Activated T-cell treated with anti-CD3 and anti-CD28 coated beads, Interleukin-2, amount 50 U/mL, for 24 hours (primary cell): Measurements from ENCODE around the gene FAM174C.

Experiments
- DNase-seq: peaks from one replicate; pipeline ENCODE4 v3.0.0-alpha.2; 2020
- H3K27ac Mint-ChIP-seq: 2 replicates; pipeline ENCODE4 v1.8.0; 2020; ENCODE audit warnings: mild to moderate bottlenecking, mixed read lengths
- H3K27me3 Mint-ChIP-seq: 2 replicates; pipeline ENCODE4 v1.8.0; 2020; ENCODE audit warnings: mixed read lengths
- H3K36me3 Mint-ChIP-seq: 2 replicates; pipeline ENCODE4 v1.8.0; 2020; ENCODE audit warnings: low read depth, mixed read lengths
- H3K4me1 Mint-ChIP-seq: 2 replicates; pipeline ENCODE4 v1.8.0; 2020; ENCODE audit warnings: low read depth, mixed read lengths
- H3K4me3 Mint-ChIP-seq: 2 replicates; pipeline ENCODE4 v1.8.0; 2020; ENCODE audit warnings: mild to moderate bottlenecking, moderate library complexity, mixed read lengths
- H3K9me3 Mint-ChIP-seq: 2 replicates; pipeline ENCODE4 v1.8.0; 2020; ENCODE audit warnings: mixed read lengths

FAM174C gene

DNA sequence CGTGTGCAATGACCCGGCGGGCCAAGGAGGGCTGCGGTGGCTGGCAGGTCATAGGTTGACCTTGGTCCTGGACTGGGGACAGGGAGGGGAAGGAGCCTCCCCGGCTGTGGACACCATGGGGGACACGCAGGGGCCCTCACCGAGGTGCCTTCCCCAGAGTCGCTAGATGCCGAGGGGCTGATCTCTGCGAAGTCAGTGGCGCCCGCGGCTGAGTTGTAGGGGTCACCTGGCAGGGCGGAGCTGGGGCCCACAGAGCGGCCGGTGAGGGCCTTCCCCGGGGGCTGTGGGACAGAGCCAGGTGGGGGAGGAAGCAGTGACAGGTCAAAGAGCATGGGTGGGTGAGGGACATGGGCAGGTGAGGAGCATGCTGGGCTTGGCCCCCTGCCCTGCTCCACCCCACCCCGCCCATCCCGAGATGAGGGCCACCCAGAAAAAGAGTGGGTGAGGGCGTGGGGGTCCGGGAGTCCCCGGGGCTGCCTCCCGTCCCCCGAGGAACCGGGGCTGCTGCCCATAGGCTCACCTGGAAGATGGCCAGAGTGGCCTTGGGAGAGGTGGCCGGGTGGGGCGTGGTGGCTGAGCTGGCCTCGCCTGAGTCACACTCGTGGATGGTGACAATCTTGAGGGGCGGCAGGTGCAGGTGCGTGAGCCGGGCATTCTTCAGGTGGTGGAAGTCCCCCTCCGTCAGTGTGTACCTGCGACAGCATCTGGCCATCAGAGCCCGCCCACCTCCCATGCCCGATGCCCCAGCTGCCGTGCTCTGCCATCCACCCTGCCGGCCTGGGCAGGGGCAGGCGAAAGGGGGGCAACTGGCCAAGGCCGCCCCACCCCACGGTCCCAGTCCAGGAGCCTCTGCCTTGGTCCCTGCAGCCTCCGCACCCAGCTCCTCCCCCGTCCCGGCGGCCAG is 41.0 kb upstream of the FAM174C start:
- Mint-ChIP-seq H3K9me3 (no peaks in the 10 kb centered on the region), H3K27me3 (peaks cover 12% of the 10 kb centered on the region), H3K4me3 (no peak overlapping the region), H3K27ac (no peak overlapping the region), H3K36me3 (no peaks in the 10 kb centered on the region), H3K4me1 (peaks cover 15% of the 10 kb centered on the region)
- no peak for DNase-seq

DNA sequence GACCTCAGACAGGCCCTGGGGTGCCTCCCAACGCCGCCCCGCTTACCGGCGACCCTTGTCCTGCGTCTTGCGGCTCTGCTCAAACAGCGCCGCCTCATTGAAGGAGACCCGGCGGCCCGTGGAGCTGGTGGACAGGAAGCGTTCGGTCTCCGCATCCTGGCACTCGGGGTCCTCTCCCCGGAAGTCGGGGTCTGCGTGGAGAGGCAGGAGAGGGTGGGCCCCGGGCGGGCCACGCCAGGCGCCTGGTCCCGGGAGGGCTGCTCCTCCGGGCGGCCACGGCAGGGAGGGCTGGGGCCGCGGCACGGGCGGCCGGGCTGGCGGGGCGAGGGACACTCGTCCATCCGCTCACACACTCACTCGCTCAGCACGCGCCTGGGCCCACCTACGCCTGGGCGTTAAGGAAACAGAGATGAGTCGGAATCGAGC is 40.4 kb upstream of the FAM174C start:
- no peak for DNase-seq
- no peak overlapping the region for H3K4me3 Mint-ChIP-seq
- H3K27ac Mint-ChIP-seq, result no peak overlapping the region
- no peaks in the 10 kb centered on the region for H3K36me3 Mint-ChIP-seq
- peaks cover 14% of the 10 kb centered on the region for H3K27me3 Mint-ChIP-seq
- no peaks in the 10 kb centered on the region for H3K9me3 Mint-ChIP-seq
- H3K4me1 Mint-ChIP-seq, result peaks cover 21% of the 10 kb centered on the region

DNA sequence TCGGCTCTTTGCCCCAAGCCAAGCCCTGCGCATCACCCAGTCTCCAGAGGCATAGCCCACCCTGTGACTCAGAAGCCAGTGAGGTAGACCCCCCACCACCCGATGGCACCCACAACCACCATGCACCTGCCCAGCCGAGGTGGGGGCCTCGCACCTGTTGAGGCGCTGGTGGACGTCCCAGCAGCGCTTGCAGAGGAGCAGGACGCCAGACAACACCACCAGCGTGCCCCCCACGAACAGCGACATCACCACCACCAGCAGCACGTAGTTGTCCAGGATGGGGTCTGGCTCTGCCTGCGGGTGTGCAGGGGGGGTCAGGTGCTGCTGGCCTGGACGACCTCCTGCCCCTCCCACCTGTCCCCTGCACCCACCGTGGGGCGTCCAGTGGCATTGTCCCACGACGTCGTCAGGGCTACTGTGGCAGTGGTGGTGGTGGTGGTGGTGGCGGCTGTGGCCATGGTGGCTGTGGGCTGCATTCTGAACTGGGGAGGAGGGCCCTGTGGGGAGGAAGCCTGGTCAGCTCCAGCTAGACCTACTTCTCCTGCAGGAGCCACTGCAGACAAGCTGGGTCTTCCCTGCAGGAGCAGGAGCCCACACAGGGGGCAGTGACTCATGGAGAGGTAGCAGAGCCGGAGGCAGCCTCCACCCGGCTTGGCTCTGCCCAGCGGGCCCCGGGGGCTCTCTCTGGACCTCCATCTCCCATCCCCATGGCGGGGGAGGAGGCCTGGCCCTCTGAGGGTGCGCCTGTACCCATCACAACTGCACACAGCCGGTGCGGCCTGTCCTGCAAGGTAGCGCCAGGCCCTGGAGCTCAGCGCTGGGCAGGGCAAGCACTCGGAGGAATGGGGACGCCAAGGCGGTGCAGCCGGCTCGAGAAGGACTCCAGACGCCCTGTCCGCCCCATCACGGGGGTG is 39.4 kb upstream of the FAM174C start:
- Mint-ChIP-seq H3K4me1 (peaks cover 26% of the 10 kb centered on the region), H3K4me3 (no peak overlapping the region), H3K27ac (no peak overlapping the region), H3K27me3 (peaks cover 14% of the 10 kb centered on the region), H3K9me3 (no peaks in the 10 kb centered on the region), H3K36me3 (no peaks in the 10 kb centered on the region)
- DNase-seq, result no peak

DNA sequence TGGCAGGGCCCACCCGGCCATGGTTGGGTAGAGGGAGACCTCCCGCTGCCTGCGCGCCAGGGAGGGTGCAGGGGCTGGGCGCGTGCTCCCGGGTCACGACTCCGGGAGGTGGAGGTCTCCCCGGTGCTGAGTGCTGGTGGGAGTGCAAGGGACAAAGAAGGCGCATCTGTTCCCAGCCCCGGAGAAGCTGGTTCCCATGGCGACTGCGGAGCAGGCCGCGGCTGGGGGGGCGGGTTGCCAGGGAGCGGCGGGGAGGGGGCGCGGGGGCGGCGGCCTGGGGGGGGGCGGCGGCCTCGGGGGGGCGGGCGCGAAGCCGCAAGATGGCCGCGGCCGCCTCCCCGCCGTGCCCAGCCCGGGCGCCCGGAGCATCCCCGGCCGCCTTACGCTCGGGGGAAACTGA is 38.8 kb upstream of the FAM174C start:
- DNase-seq, result no peak
- H3K27ac Mint-ChIP-seq, result no peak overlapping the region

DNA sequence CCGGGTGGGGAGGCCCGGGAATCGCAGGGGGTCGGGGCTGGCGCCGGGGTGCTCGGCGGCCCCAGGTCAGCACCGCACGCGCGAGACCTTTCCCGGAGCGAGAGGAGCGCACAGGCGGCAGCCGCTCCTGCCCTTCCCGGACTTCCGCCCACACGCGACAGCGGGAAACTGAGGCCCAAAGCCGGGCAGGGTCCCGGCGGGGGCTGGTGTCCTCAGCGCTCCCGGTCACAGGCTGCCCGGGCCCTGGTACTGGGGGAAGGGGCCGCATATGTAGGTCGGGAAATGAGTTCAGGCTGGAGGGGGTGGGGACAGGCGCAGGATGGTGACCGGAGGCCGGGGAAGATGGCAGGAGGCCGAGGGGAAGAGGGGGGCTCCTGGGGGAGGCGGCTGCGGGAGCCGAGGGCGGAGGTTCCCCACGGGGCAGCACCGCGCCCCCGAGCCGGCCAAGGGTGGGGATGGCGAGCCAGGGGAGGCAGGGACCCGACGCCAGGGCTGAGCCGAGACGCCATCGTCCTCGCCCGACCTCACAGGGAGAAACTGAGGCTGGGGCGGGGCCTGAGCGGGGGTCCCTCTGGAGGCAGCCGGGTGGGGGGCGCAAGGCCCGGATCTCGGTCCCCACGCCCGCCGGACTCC is 38.2 kb upstream of the FAM174C start:
- Mint-ChIP-seq H3K4me1 (peaks cover 34% of the 10 kb centered on the region), H3K9me3 (no peaks in the 10 kb centered on the region), H3K36me3 (peaks cover 4% of the 10 kb centered on the region), H3K27ac (no peak overlapping the region), H3K27me3 (peaks cover 14% of the 10 kb centered on the region), H3K4me3 (peak overlapping the region; percentile 63)
- peak; percentile 54 for DNase-seq

More for the DNA sequence above, 38.8 kb upstream of the FAM174C start:
- Mint-ChIP-seq H3K4me1 (peaks cover 33% of the 10 kb centered on the region), H3K36me3 (peaks cover 1% of the 10 kb centered on the region), H3K4me3 (peak overlapping the region; percentile 63), H3K9me3 (no peaks in the 10 kb centered on the region), H3K27me3 (peaks cover 14% of the 10 kb centered on the region)

DNA sequence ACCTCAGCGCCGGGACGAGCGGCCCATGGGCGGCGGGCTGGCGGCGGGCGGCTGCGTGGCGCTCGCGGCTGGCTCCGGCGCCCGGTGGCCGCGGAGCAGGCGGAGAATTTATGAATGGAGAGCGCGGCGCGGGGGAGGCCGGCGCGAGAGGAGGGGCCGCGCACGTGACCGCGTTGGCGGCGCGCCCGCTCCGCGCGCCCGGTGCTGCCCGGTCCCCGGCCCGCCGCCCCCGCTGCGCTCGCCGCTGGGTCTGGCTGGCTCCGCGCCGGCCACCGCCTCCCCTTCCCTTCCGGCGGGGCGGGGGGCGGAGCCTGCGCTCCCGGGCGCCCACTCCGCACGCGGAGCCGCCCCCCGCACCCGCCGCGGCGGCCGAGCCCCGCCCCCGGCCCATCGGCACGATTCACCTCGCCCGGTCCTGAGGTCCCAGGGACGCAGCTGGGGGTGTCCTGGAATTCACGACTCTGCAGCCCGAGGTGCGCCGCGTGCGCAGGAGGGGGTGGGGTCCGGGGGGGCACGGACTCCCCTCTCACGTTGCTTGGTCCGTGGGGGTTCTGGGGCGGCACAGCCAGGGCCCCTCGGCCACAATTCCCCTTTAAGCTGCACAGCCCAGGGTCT is 37.5 kb upstream of the FAM174C start, which contains the start of gene CBARP:
CBARP (minus strand) TSS at position 252 of the 615 bp plus-strand sequence. CDS start 1,905 bp downstream, outside the sequence.
- H3K27ac Mint-ChIP-seq, result peak within 1 kb of the TSS; percentile 85
- peaks cover 14% of the 10 kb centered on the region for H3K27me3 Mint-ChIP-seq
- peak; percentile 72 for DNase-seq
- peaks cover 11% of the 10 kb centered on the region for H3K36me3 Mint-ChIP-seq
- H3K9me3 Mint-ChIP-seq, result no peaks in the 10 kb centered on the region
- H3K4me1 Mint-ChIP-seq, result peaks cover 37% of the 10 kb centered on the region
- H3K4me3 Mint-ChIP-seq, result peak within 1 kb of the TSS; percentile 74

DNA sequence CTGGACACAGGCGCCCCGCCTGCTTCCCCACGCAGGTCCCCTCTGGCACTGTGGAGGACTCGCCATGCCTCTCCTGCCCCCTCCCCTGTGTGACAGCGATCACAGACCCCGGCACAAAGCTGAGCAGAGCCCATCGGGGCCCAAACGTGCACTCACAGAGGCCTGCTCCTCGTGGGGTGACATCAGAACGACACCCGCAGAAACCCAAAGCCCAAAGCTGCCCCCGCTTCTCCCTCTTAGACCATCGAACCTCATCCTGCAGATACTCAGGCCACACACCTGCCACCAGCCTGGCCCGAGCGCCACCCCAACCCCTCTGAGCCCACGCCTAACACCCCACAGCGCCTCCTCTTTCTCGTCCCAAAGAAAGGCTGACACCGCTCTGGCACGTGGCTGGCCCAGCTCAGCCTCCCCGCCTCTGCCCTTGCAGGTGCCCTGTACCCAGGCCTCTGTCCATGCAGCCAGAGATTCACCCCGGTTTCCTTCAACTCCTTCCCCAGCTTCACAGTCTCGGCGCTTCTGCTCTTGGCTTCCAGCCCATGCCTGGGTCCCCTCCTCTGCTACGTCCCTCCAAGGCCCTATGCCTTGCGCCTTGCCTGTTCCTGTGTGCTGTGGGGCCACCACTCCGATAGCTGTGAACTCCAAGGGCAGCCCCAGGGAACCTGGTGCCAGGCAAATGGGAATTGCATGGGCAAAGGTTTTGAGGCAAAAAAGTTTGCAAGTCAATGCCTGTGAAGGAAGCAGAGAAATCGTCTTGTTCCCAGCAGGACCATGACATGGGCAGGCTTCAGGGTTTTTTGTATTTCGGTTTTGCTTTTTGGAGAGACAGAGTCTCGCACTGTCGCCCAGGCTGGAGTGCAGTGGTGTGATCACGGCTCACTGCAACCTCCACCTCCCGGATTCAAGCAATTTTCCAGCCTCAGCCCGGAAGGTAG is 36.7 kb upstream of the FAM174C start:
- peaks cover 14% of the 10 kb centered on the region for H3K27me3 Mint-ChIP-seq
- peak overlapping the region; percentile 85 for H3K27ac Mint-ChIP-seq
- peak; percentile 56 for DNase-seq
- peaks cover 45% of the 10 kb centered on the region for H3K4me1 Mint-ChIP-seq
- H3K9me3 Mint-ChIP-seq, result no peaks in the 10 kb centered on the region
- H3K4me3 Mint-ChIP-seq, result peak overlapping the region; percentile 74
- H3K36me3 Mint-ChIP-seq, result peaks cover 19% of the 10 kb centered on the region

DNA sequence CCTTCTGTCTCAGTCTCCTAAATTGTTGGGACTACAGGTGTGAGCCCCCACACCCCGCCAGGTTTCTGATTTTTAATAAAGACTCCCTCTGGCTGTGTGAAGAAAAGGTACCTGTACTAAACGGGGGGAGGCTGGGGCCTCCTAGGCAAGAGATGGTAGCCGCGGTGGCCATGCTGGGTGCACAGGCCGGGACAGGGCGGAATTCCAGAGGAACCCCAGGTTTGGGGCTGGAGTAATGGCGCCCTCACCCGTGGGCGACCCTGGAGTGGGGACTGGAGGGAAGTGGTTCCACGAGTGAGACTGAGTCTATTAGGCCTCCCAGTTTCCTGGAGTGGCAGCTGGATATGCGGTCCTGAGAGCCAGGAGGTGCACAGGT is 35.9 kb upstream of the FAM174C start:
- H3K9me3 Mint-ChIP-seq, result no peaks in the 10 kb centered on the region
- peaks cover 14% of the 10 kb centered on the region for H3K27me3 Mint-ChIP-seq
- peaks cover 49% of the 10 kb centered on the region for H3K4me1 Mint-ChIP-seq
- no peak for DNase-seq
- peak overlapping the region; percentile 44 for H3K4me3 Mint-ChIP-seq
- peaks cover 23% of the 10 kb centered on the region for H3K36me3 Mint-ChIP-seq
- H3K27ac Mint-ChIP-seq, result peak overlapping the region; percentile 33

DNA sequence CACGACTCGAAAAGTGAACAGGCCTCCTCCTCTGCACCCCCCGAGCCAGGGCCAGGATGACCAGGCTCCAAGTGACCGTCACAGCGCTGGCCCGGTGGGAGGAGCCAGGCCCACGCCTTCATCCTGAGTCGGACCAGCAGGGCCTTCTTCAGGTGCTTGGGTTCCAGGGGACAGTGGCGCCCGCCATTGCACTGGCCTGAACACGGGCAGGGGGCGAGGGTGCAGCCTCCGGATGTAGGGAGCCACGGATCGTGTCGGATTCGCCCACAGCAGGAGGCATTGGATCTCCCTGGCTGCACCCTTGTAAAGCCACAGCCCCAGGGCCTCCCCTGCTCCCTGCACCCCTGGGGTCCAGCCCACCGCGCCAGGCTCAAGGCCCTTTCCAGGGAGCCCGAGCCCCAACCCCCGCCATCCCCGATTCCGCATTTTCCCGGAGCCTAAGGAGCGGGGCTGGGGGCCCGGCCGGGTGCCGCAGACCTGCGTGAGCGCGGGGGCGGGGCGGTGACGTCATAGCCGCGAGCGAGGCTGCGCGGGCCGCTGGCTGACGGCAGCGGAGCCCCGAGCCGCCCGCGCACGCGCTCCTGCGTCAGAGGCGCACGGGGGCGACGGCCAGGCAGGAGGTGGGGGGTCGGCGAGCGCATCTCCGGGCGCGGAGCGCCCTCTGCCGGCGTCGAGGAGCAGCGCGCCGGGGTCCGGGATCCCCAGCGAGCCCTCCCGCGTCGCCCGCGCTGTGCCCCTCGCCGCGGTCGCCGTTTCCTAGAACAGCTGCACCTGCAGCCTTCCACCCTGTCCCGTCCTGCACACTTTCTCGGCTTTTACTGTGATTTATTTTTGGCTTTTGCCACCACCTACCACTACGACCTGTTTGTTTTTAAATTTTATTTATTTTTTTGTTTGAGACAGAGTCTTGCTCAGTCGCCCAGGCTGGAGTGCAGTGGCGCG is 35.3 kb upstream of the FAM174C start:
- Mint-ChIP-seq H3K4me3 (peak overlapping the region; percentile 94), H3K27ac (peak overlapping the region; percentile 72), H3K36me3 (peaks cover 28% of the 10 kb centered on the region), H3K4me1 (peaks cover 54% of the 10 kb centered on the region), H3K27me3 (peaks cover 14% of the 10 kb centered on the region), H3K9me3 (no peaks in the 10 kb centered on the region)
- DNase-seq, result peak; percentile 99

DNA sequence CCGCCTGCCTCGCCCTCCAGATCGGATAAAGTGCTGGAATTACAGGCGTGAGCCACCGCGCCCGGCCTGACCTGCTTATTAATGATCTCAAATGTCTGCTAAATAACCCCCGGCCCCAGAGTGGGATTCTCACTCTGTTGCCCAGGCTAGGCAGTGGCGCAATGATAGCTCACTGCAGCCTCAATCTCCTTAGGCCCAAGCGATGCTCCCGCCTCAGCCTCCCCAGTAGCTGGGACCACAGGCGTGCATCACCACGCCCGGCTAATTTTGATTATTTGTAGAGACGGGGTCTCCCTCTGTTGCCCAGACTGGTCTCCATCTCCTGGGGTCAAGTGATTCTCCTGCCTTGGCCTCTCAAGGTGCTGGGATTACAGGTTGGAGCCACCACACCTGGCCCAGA is 34.4 kb upstream of the FAM174C start:
- H3K36me3 Mint-ChIP-seq, result peaks cover 32% of the 10 kb centered on the region
- peaks cover 14% of the 10 kb centered on the region for H3K27me3 Mint-ChIP-seq
- H3K4me3 Mint-ChIP-seq, result peak overlapping the region; percentile 94
- H3K9me3 Mint-ChIP-seq, result no peaks in the 10 kb centered on the region
- H3K27ac Mint-ChIP-seq, result peak overlapping the region; percentile 94
- peak; percentile 46 for DNase-seq
- peaks cover 56% of the 10 kb centered on the region for H3K4me1 Mint-ChIP-seq

DNA sequence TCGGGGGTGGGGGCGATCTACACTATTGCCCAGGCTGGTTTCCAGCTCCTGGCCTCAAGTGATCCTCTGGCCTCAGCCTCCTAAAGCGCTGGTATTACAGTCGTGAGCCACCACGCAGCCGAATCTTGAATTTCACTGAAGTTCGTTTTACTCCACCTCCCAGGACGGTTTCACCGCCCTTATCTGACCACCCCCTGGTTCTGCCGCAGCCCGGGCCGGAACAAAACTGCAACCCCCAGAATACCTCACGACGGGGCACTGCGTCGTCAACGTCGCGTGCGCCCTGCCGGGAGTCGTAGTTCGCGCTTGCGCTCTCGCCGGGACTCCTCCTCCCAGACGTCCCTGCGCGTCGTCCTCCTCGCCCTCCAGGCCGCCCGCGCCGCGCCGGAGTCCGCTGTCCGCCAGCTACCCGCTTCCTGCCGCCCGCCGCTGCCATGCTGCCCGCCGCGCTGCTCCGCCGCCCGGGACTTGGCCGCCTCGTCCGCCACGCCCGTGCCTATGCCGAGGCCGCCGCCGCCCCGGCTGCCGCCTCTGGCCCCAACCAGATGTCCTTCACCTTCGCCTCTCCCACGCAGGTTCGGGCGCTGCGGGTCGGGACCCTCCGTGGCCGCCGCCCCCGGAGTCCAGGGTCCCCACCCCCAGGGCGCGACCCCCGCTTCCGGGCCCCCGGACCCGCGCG is 33.8 kb upstream of the FAM174C start, which contains the start of gene ATP5F1D:
ATP5F1D (plus strand) TSS at position 335 of the 679 bp plus-strand sequence; CDS start at position 435, 100 bp downstream.
- peak within 1 kb of the TSS; percentile 94 for H3K27ac Mint-ChIP-seq
- H3K27me3 Mint-ChIP-seq, result peaks cover 14% of the 10 kb centered on the region
- H3K4me3 Mint-ChIP-seq, result peak within 1 kb of the TSS; percentile 94
- H3K36me3 Mint-ChIP-seq, result peaks cover 38% of the 10 kb centered on the region
- peak; percentile 97 for DNase-seq
- H3K9me3 Mint-ChIP-seq, result no peaks in the 10 kb centered on the region
- H3K4me1 Mint-ChIP-seq, result peaks cover 59% of the 10 kb centered on the region
